Activated CD8-positive, alpha-beta T cell treated with anti-CD3 and anti-CD28 coated beads, Interleukin-2, amount 10 ng/mL, durations not matched to agents 7 days and 5 days (primary cell): Measurements from ENCODE around the gene SUB1. TPM values are rescaled to one million over a fixed set of nuclear protein-coding genes. Genes with fewer than 3 reads are reported as not detected.

Experiments
- ATAC-seq: fragments of 150-1000 bp; cut with Tn5 transposase; one replicate; pipeline ENCODE4 v1.10.0; 2021; ENCODE audit warnings: moderate library complexity
- CTCF ChIA-PET: fragments of 350-600 bp; sonication (Branson Sonifier 250); formaldehyde crosslinking; loops from one replicate; lab custom pipeline; 2021; ENCODE audit warnings: antibody characterized with exemption; lab: Charles Lee
- POLR2A ChIA-PET: fragments of 350-600 bp; sonication (Branson Sonifier 250); formaldehyde crosslinking; loops from one replicate; lab custom pipeline; 2021; ENCODE audit warnings: antibody characterized with exemption; lab: Charles Lee
- DNase-seq: peaks from one replicate; pipeline ENCODE4 v3.0.0-alpha.2; 2020
- H3K27ac Mint-ChIP-seq: one replicate; pipeline ENCODE4 v1.8.0; 2021; ENCODE audit warnings: mild to moderate bottlenecking, mixed read lengths
- H3K27me3 Mint-ChIP-seq: one replicate; pipeline ENCODE4 v1.8.0; 2021; ENCODE audit warnings: low read depth, mixed read lengths
- H3K36me3 Mint-ChIP-seq: one replicate; pipeline ENCODE4 v1.8.0; 2021; ENCODE audit warnings: low read depth, mixed read lengths
- H3K4me1 Mint-ChIP-seq: one replicate; pipeline ENCODE4 v1.8.0; 2021; ENCODE audit warnings: low read depth, mixed read lengths
- H3K4me3 Mint-ChIP-seq: one replicate; pipeline ENCODE4 v1.8.0; 2021; ENCODE audit warnings: mild to moderate bottlenecking, mixed read lengths
- H3K9me3 Mint-ChIP-seq: one replicate; pipeline ENCODE4 v1.8.0; 2022; ENCODE audit warnings: mixed read lengths; ENCODE audit not compliant: insufficient read depth
- total RNA-seq, 2 experiments: library from RNA; stranded (reverse); gene quantifications; one replicate each; pipeline ENCODE4 v1.2.3, GENCODE V29; 2021

The SUB1 gene
- total RNA-seq, 2 experiments from 2014 or later, result 352 to 377 TPM

DNA sequence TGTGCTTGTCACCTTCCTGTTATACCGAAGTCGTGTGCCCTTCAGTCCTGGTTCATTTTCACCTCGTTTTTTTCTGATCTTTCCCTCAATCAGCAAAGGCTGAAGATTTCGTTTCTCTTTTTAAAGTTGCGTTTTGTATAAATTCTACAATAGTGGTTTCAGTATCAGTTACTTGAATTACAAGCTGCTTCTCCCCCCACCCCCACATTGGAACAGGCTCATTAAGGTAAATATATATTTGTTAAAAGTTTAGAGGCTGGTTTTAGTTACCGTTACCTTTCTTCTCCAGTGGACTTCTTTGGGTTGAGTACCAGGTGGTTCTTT is 881 bp downstream of the SUB1 start:
- peak overlapping the region; percentile 88 for H3K27ac Mint-ChIP-seq
- H3K9me3 Mint-ChIP-seq, result no peaks in the 10 kb centered on the region
- no peaks in the 10 kb centered on the region for H3K27me3 Mint-ChIP-seq
- POLR2A ChIA-PET, result interaction anchor here (0.6 to 1.3 kb wide), 3 partner anchors 55 to 302 kb away, joined by 3 to 4 read pairs (median 3); no protein-coding TSS in a partner anchor
- DNase-seq (no peak), ATAC-seq (no peak)
- H3K4me1 Mint-ChIP-seq, result peaks cover 61% of the 10 kb centered on the region
- H3K4me3 Mint-ChIP-seq, result peak overlapping the region; percentile 82
- H3K36me3 Mint-ChIP-seq, result peaks cover 28% of the 10 kb centered on the region
- CTCF ChIA-PET, result interaction anchor here (1.0 to 1.5 kb wide), 2 partner anchors 96 to 97 kb away, joined by 7 to 8 read pairs; no protein-coding TSS in a partner anchor

DNA sequence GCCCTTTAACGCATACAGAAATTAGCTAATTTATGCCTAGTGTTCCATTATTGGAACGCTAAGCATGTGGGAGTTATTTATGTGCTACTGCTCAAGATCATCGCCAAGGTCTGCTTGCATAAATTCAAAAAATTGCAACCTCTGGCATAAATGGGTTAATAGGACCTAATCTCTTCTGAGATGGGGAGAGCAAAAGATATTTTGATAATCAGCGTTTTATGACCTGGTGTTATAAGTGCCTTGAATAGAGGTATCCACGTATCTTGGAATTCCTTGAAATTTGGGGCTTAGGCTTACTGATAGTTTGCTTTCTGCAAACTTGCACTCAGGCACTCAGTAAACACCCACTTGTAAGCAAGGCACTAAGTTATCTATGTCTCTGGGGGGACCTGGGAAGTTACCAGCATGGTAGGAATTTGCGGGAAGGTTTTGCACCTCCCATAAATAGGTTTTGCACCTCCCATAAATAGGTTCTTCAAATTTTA is 1.8 kb downstream of the SUB1 start:
- Mint-ChIP-seq H3K27me3 (no peaks in the 10 kb centered on the region), H3K9me3 (no peaks in the 10 kb centered on the region), H3K4me3 (peak overlapping the region; percentile 82), H3K36me3 (peaks cover 34% of the 10 kb centered on the region), H3K4me1 (peaks cover 61% of the 10 kb centered on the region), H3K27ac (peak overlapping the region; percentile 39)
- no peak for ATAC-seq
- DNase-seq, result no peak
- ChIA-PET CTCF (interaction anchor here (1.0 to 4.0 kb wide), 3 partner anchors 97 to 98 kb away, joined by 7 to 193 read pairs (median 8); no protein-coding TSS in a partner anchor), POLR2A (interaction anchor here (0.6 kb wide), 1 partner anchor 303 kb away, joined by 3 read pairs; no protein-coding TSS in a partner anchor)

DNA sequence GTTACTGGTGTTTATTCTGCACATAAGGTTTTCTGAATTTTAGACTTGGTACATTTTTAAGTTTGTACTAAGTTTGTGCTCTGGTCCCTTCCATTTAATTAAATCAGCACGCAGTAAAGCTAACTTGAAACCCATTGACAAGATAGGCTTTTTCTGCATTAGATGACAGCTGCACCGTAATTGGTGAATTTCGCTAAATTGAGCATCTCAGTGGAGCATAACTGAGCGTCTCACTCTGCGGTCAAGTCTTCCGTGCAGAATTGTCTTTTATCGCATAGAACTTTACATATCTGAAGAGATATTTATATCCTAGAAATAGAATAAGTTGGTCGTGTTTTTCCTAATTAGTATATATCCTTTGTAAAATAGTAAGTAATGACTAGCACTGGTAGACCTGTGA is 4.1 kb downstream of the SUB1 start:
- H3K27me3 Mint-ChIP-seq, result no peaks in the 10 kb centered on the region
- POLR2A ChIA-PET, result interaction anchor here (0.9 to 1.7 kb wide), 2 partner anchors 98 to 100 kb away, joined by 3 to 10 read pairs; no protein-coding TSS in a partner anchor
- H3K27ac Mint-ChIP-seq, result no peak overlapping the region

DNA sequence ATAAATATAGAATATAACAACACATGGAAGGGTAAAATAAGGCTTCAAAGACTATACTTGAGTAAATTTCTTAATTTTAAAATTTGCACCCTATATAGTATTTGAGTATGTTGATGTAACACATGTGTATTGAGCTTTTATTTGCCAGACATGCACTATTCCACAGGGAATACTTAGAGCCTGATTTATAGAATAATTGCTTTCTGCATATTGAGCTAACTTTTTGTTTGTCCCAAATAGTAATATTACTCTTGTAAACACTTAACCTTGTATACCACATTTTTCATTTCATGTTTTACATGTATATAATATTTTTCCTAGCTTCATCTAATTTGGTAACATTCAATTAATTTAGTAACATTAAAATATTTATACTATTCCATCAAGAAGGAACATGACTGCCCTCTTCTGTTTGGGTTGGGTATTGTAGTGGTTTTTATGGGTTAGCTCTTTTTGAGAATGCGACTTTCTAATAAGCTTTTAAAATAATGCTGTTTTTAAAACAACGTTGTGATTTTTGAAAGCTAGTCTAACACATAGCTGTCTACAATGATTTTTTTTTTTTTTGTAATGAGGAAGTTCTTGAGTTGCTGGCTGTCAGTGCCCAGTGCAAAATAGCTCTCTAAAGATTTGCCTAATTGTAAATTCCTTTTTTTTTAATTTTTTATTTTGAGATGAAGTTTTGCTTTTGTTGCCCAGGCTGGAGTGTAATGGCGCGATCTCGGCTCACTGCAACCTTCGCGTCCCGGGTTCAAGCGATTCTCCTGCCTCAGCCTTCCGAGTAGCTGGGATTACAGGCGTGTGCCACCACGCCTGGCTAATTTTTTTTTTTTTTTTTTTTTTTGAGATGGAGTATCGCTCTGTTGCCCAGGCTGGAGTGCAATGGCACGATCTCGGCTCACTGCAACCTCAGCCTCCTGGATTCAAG is 4.8 kb downstream of the SUB1 start:
- no peak for ATAC-seq
- Mint-ChIP-seq H3K4me1 (peaks cover 60% of the 10 kb centered on the region), H3K4me3 (no peak overlapping the region), H3K36me3 (peaks cover 59% of the 10 kb centered on the region), H3K27me3 (no peaks in the 10 kb centered on the region), H3K27ac (no peak overlapping the region), H3K9me3 (no peaks in the 10 kb centered on the region)
- ChIA-PET POLR2A (interaction anchor here (0.9 to 1.7 kb wide), 2 partner anchors 99 to 100 kb away, joined by 3 to 10 read pairs; no protein-coding TSS in a partner anchor), CTCF (interaction anchor here (0.6 to 4.0 kb wide), 51 partner anchors 9 to 480 kb away, joined by 3 to 193 read pairs (median 4); partner anchors contain the start of gene ZFR)
- peak; percentile 70 for DNase-seq

More for the DNA sequence above, 4.1 kb downstream of the SUB1 start:
- ATAC-seq (no peak), DNase-seq (no peak)
- Mint-ChIP-seq H3K9me3 (no peaks in the 10 kb centered on the region), H3K4me3 (no peak overlapping the region), H3K36me3 (peaks cover 52% of the 10 kb centered on the region), H3K4me1 (peaks cover 60% of the 10 kb centered on the region)
- CTCF ChIA-PET, result interaction anchor here (0.7 to 4.0 kb wide), 41 partner anchors 10 to 414 kb away, joined by 3 to 193 read pairs (median 5); partner anchors contain the start of gene ZFR

DNA sequence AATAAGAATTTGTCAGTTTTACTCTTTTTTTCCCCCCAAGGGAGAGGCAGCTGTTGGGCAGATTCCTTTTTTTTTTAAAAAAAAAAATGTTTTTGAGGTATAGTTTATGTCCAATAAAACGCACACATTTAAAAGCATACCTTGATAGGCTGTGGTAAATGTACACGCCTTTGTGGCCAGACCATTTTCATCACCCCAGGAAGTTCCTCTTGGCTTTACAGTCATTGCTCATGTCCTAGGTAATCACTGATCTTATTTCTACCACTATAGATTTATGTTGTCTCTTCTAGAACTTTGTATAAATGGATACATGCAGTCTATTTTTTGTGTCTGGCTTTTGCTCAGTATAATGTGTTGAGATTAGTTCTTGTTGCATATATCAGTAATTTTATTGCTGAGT is 9.8 kb downstream of the SUB1 start:
- peaks cover 67% of the 10 kb centered on the region for H3K4me1 Mint-ChIP-seq
- CTCF ChIA-PET, result interaction anchor here (4.7 kb wide), 1 partner anchor 106 kb away, joined by 29 read pairs; no protein-coding TSS in a partner anchor
- POLR2A ChIA-PET, result no interaction called here
- peak overlapping the region; percentile 37 for H3K27ac Mint-ChIP-seq
- H3K4me3 Mint-ChIP-seq, result no peak overlapping the region
- ATAC-seq (peak; percentile 60), DNase-seq (no peak)
- H3K27me3 Mint-ChIP-seq, result no peaks in the 10 kb centered on the region
- peaks cover 82% of the 10 kb centered on the region for H3K36me3 Mint-ChIP-seq
- no peaks in the 10 kb centered on the region for H3K9me3 Mint-ChIP-seq

DNA sequence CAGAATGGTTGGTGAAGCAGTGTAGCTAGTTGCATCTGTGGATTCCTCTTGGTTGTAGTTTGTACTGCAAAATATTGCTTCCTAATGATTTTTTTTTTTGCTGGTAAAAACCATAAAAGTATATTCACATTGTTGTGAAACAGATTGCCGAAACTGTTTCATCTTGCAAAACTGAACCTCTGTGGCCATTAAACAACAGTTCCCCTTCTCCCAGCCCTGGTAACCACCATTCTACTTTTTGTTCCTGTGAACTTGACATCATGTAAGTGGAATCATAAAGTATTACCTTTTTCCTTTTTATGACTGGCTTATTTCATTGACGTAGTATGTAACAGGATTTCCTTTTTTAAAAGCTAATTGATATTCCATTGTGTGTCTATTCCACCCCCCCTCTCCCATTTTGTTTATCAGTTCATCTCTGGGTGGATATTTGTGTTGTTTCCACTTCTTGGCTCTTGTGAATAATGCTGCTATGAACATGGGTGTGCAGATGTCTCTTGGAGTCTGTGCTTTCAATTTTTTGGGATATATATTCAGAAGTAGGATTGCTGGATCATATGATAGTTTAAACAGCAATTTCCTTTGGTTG is 11.8 kb downstream of the SUB1 start:
- ChIA-PET POLR2A (interaction anchor here (0.7 kb wide), 1 partner anchor 336 kb away, joined by 4 read pairs; no protein-coding TSS in a partner anchor), CTCF (no interaction called here)
- Mint-ChIP-seq H3K4me1 (peaks cover 57% of the 10 kb centered on the region), H3K27me3 (no peaks in the 10 kb centered on the region), H3K27ac (no peak overlapping the region), H3K4me3 (no peak overlapping the region), H3K9me3 (no peaks in the 10 kb centered on the region), H3K36me3 (peaks cover 82% of the 10 kb centered on the region)
- DNase-seq (no peak), ATAC-seq (no peak)

DNA sequence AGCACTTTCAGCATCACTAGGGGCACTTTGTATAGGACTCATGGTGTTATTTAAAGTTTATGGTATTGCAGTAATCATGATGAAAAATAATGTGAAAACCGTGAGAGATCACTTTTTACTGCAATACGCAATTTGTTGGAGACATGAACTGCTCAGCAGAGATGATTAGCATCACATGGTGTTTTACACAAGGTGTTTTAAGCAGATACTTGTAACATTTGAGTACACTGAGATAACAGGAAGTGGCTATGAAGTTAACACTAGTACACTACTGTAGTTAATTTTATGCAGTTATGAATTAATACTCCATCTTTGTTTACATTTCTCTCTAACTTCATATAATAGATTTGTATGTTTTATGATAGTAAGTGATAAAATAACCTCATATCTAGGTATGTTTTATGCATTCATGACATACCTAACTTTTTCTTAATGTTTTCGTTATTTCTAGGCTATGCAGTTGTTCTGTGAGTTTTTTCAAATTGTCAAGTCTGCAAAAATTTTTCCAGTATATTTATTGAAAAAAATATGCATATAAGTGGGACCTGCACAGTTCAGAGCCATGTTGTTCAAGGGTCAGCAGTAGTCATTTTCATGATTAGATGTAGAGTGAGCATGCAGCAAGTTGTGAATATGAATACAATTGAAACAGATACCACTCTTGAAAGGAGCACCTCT is 13.0 kb downstream of the SUB1 start:
- H3K27ac Mint-ChIP-seq, result peak overlapping the region; percentile 55
- POLR2A ChIA-PET, result no interaction called here
- no peak overlapping the region for H3K4me3 Mint-ChIP-seq
- CTCF ChIA-PET, result interaction anchor here (1.0 to 1.6 kb wide), 2 partner anchors 8 to 14 kb away, joined by 6 to 10 read pairs; no protein-coding TSS in a partner anchor
- ATAC-seq, result no peak
- H3K36me3 Mint-ChIP-seq, result peaks cover 80% of the 10 kb centered on the region
- no peaks in the 10 kb centered on the region for H3K27me3 Mint-ChIP-seq
- DNase-seq, result no peak
- H3K9me3 Mint-ChIP-seq, result no peaks in the 10 kb centered on the region
- peaks cover 46% of the 10 kb centered on the region for H3K4me1 Mint-ChIP-seq

DNA sequence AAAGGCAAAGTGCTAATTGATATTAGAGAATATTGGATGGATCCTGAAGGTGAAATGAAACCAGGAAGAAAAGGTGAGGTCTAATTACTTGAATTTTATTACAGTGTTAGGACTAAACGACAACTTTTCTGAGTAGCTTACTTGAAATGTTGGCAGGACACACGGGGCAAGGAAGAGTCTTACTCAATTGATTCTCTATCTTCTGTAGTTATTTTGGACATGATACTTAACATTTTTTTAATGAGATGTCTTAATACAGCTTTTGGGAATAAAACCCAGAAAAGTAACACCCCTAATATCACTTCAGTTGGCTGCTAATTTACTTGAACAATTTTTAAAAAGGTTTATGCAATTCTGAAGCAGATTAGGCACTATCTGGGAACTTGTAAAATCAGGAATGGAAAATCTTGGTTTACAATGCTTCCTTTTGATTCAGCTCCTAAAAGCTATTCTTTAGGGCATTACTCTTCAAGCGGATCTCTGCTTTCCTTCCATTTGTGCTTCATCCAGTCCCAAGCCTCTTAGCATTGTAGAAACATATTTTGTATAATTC is 13.7 kb downstream of the SUB1 start:
- H3K4me1 Mint-ChIP-seq, result peaks cover 43% of the 10 kb centered on the region
- H3K27ac Mint-ChIP-seq, result no peak overlapping the region
- no peaks in the 10 kb centered on the region for H3K27me3 Mint-ChIP-seq
- H3K36me3 Mint-ChIP-seq, result peaks cover 79% of the 10 kb centered on the region
- no peak overlapping the region for H3K4me3 Mint-ChIP-seq
- ChIA-PET CTCF (interaction anchor here (1.0 to 1.6 kb wide), 2 partner anchors 9 to 13 kb away, joined by 6 to 10 read pairs; no protein-coding TSS in a partner anchor), POLR2A (no interaction called here)
- no peak for ATAC-seq
- no peaks in the 10 kb centered on the region for H3K9me3 Mint-ChIP-seq
- no peak for DNase-seq

DNA sequence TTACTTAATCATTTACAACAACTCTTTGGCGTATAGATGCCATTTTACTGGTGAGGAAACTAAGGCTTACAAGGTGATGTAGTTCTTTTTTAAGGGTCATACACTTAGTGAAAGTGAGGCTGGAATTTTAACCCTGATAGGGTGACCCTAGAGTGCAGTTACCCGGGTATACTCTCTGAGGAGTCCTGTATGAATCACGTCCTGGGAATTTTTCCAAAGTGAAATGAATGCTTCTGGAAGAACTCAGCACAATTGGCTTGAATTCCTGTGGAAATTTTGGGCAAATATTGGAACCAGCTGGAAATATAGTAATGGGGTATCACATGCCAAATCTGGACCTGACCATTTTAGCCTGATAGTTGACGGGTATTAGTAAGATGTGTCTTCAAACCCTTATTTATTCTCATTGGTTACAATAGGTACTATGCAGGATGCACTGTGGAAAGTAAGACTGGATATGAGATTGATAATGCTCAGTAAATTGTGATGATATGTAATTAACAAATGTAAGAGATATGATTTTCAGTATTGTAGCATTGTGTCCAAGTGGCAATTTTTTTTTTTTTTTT is 14.8 kb downstream of the SUB1 start:
- Mint-ChIP-seq H3K36me3 (peaks cover 76% of the 10 kb centered on the region), H3K4me1 (peaks cover 32% of the 10 kb centered on the region), H3K4me3 (no peak overlapping the region), H3K9me3 (no peaks in the 10 kb centered on the region), H3K27ac (no peak overlapping the region), H3K27me3 (no peaks in the 10 kb centered on the region)
- ATAC-seq, result no peak
- CTCF ChIA-PET, result interaction anchor here (0.9 to 2.1 kb wide), 2 partner anchors 10 to 111 kb away, joined by 4 to 6 read pairs; no protein-coding TSS in a partner anchor
- DNase-seq, result no peak
- POLR2A ChIA-PET, result no interaction called here

DNA sequence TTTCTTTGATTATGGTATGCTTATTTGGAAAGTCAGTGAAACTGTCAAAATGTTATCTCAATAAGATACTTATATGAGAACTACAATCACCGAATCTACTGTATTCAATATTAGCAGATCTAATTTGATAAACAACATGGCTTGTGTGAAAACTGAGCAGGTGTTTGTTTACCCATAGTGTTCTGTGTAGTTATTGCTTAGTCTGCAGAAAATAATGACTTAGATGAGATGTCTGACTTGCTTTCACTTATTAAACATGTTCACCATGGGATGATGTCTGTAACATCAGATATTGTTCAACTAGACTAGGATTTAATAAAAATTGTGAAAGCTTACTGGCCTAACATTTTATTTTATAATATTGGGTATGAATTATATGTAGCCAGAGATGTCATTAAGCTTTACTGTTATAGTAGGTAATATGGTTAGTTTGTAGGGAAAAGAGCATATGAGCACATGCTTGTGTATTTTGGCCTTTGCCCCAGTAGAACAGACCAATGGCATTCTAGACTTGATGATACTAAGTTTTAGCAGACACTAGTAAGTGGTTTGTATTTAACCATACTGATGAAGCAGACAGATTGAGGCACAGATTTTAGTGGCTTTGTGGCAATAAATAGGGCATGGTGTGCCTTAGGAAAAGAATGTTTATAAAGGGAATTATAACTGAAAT is 16.4 kb downstream of the SUB1 start:
- POLR2A ChIA-PET, result no interaction called here
- no peak for ATAC-seq
- Mint-ChIP-seq H3K4me1 (peaks cover 16% of the 10 kb centered on the region), H3K4me3 (no peak overlapping the region), H3K36me3 (peaks cover 66% of the 10 kb centered on the region), H3K9me3 (no peaks in the 10 kb centered on the region), H3K27ac (no peak overlapping the region), H3K27me3 (no peaks in the 10 kb centered on the region)
- CTCF ChIA-PET, result interaction anchor here (0.8 to 2.1 kb wide), 2 partner anchors 11 to 111 kb away, joined by 3 to 6 read pairs; no protein-coding TSS in a partner anchor
- no peak for DNase-seq
